ENCODE measurements around the gene VSTM2B.

The VSTM2B gene

DNA sequence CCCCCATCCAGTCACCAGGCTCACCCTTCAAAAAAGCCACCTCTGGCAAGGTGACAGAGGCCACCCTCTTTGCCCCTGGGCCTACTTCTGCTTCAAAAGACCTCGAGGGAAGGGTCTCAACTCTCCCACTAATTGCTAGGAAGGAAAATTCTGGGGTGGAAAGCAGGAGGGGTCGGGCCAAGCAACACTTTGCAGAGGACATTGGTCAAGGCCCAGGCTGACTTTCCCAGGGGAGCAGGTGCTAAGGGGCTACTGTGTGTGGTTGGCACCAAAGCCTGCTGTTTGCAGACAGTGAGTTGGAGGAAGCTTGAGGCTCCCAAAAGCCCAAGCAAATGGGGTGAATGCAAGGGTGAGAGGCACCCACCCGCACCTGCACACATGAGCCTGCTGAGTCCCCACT, 28.6 kb upstream of the VSTM2B start:
- DNase-seq, result no peak

DNA sequence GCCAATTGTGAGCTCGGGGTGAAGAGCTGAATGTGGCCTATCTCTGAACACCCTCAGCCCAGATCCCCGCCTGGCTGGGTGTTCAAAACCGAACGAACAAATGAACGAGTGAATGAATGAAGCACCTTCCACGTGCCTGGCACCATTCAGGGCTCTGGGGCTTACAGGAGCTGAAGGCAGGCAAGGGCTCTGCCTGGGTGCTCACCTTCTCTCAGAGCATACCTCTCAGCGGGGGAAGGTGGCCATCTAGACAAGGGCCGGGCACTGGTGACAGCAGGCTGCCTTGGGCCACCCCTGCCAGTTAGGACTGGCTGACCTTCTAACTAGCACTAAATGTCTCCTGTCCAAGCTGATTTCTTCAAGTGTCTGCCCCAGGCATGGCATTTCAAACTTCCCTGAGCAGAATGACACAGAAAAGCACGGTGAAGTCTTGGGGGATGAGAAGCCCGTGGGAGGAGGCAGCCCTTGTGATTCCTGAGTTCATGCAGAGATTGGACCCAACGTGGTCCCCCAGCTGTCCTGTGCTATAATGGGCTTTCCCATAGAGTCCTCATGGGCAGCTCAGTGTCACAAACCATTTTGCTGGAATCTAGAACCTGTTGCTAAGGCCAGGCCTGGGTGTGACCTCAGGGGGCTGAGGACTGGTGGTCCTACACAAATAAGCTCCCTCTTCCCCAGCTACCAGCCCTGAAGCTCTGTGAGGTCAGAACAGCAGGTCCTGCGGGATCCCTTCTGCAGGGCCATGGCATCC, 27.9 kb upstream of the VSTM2B start:
- no peak for DNase-seq

DNA sequence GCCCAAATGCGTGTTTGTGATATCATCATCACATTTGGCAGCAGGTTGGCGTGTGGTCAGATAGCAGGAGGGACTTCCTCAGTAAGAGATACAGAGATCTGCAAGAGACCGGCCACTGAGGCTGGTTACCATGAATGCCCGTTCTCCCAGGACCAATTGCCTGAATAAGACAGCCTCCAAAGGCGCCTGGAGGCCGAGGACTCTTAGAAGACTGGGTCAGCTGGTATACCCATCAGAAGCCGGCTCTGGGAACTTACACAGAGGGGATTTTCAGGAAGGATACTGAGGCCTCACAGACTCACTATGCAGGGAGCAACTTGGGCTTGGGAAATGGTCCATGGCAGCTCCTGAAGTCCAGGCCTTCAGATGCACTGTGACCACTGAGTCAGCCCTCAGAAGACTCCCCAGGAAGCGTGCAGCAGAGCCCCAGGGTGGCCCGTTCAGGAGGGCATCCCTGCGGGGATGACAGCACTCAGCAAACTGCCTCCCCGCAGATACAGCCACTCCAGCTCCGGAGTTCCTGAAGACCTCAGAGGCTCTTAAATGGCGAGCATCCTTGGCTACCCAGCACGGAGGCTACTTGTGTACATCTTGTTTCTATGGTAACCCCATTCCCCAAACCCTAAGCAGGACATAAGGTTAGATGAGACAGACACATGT, 26.4 kb upstream of the VSTM2B start:
- no peak for DNase-seq

DNA sequence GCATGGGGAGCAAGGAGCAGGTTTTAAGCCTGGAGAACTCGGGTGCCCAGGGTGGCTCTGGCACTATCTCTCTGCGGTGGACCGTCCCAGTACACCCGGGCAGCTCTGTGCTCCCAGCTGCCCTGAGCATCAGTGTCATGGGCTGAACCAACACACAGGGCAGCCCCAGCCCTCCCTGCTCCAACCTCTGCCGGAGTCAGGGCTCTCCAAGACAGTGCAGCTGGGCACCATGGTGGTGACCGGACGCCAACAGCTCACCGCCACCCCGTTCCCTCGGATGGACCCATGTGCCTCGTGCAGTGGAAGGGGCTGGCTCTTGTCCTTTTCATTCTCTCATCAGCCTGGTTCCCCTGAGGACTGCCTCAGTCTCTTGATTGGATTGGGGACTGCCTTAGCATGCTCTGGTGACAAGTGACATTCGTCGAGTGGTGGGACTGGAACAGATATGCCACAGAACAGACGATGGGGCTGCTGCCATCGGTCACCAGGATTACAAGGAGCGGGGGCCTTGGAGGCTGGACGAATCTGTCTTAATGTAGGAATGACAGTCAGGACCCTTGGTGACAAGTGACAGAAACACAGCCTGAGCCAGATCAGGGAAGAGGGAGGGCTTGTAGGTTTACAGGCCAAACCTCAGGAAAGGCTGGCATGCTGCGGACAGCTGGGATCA, 25.7 kb upstream of the VSTM2B start:
- no peak for DNase-seq

DNA sequence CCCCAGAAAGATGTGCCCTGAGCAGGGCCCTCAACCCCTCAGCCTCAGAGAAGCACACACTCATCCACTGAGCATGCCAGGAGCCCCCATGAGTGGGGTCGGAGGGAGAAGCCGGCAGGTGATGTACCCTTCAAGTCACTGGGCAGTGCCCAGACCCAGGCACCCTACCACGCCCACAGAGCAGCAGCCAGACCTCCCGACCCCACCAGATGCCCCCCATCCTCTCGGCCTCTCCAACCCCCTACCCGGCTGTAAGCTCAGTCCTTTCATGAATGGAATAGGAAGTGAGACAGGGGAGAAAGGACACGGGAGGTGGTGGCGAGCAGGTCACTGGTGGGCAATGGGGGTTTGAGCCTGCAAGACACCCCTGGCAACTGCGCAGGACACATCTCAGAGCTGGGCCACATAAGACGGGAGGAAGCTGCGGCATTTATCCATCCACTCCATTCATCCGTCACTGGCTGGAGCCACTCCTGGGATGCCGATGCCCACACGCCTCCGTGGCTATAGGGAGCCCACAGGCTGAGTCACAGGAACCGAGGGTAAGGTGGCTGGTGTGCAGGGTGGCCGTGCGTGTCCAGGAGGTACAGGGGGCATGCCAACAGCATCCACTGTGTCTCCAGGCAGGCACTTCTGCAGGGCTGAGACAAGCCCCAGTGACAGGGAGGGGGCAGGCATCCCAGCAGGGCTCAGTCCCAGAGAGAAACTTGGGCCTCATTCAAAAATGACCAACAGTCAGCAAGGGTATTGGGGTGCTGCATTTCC, 23.8 kb upstream of the VSTM2B start:
- no peak for DNase-seq

DNA sequence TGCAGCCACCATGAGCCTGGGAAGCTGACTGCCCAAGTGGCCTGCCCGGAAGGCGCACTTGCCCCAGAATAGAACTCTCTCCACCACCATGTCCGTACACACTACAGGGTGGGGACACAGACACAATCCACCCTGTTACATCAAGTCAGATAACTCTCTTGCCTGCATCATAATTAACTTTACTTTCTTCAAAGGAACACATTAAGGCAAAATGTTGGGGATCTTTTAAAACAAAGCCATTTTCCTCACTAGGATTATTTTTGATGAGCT, 23.3 kb upstream of the VSTM2B start:
- DNase-seq, result no peak

DNA sequence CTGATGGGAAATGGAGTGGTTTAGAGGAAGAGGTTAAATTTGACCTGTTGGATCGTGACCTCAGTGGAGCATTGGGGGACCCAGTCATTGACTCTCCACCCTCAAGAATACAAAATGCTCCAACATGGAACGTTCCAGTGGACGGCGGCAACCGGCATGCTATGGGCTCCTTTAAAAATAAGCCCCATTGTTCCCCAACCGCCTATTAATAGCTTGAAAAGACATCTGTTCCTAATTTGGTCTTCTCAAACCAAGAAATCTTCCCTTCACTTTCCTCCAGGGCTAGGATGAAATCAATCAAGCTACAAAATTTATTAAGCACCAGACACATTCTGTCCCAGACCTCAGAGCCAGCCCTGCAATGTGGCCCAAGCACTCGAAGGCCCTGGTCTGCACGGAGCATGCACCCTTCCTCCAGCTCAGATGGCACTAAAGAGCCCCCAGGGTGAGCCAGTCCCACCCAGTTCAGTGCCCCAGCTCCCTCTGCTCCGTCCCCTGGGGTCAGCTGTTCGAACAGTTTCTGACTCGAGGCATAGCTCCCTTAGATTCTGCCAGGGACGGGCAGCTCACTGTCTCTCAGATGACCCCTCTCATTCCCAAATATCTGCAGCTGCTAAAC, 22.5 kb upstream of the VSTM2B start:
- DNase-seq, result no peak

DNA sequence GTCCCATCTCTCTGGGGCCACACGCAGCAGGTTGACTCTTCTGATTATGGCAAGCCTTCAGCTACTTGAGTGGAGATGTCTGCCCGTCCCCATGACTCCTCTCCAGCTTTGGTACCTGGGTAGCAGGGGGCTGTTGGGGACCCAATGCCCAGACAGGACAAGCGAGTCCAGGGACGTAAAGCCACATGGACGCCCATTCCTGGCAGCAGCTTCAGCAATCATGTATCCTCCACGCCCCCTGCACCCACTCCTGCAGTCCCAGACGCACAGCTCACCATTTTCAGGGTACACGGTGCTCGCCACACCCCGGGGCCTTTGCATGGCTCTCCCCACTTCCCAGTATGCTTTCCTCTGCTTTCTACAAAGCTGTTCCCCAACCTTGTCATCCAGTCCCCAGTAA, 22.0 kb upstream of the VSTM2B start:
- no peak for DNase-seq

DNA sequence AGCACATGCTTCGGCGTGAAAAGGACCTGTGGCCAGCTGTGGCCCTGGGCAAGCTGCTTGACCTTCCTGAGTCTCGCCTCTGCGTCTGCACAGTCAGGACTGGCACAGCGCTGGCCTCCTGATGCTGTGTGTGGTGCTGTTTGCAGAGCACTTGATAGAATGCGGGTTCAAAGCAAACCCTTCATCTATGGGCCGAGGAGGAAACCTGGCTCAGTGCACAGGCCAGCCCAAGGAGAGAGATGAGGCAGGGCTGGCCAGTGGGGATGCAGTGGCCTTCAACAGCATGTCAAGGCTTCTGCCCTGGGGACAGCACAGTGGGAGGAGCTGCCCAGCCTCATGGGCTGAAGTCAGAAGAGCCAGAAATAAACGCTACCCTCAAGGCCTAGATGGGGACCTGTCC, 21.3 kb upstream of the VSTM2B start:
- DNase-seq, result no peak

DNA sequence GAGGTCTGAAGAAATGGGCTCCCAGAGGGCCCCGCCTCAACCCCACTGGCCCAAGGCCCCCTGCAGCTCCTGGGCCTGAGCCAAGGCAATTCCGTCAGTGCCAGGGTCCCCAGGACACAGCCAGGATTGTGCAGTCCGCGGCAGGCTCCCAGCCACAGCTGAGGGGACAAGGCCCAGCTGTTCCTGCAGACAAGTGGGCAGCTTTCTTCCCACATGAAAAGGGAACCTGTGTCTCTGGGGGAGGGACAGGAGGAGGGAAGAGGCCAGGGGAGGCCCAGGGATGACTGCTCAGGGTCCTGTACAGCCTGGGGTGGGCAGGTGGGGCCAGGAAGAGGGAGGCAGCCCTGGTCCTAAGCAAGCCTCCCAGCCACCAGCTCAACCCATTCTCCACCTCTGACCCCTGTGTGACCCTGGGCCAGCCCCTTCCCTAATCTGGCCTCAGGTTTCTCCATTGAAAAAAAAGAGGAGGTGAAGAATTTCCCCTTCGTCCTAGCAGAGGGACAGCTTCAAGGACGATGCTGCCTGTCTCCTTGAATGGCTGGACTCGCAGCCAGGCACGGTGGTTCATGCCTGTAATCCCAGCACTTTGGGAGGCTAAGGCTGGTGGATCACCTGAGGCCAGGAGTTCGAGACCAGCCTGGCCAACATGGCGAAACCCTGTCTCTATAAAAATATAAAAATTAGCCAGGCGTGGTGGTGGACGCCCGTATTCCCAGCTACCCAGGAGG, 20.5 kb upstream of the VSTM2B start:
- DNase-seq, result no peak

DNA sequence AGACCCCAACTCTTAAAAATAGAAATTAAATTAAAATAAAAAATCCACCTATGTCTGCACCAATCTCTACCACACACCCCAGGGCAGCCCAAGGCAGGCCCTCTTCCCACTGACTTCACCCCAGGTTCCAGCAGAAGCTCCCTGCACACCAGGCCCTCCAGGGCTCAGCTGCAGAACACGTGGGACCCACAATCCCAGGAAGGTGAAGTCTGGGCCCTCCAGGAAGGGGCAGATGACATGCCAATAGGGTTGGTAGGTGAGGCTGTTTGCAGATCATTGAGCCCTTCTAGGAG, 19.2 kb upstream of the VSTM2B start:
- DNase-seq, result no peak

DNA sequence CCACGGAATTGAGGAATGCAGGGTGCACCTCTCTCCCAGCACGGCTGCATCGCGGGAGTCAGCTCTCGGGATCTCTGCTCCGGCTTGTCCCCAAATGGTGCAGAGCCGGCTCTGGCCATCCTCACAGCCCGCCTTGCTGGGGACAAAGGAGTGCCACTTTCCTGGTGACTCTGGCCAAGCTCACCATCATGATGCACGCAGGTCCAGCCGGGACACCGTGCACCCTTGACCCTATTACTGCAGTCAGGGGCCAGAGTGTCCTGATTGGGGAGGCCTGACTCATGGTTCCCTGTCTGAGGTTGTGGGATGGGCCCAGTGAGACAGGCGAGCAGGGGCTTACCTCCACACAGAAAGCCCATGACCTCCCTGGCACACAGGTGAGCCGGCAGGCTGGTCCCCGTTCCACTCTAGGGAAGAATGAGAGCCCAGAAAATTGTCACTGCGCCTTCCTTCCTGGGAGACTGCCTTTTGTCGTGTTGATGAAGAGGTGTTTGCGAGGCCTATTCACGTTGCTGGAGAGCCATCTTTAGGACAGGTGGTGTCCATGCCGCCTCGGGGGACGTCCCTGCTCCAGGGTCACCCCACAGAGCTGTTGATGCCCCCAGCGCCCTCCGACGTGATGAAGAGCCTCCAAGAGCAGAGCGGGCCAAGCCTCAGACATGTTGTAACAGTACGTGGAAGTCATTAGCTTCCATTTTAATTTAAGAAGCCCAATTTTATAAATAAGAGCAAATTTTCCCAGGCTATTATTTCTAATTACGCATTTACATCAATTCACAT, 18.5 kb upstream of the VSTM2B start:
- no peak for DNase-seq

DNA sequence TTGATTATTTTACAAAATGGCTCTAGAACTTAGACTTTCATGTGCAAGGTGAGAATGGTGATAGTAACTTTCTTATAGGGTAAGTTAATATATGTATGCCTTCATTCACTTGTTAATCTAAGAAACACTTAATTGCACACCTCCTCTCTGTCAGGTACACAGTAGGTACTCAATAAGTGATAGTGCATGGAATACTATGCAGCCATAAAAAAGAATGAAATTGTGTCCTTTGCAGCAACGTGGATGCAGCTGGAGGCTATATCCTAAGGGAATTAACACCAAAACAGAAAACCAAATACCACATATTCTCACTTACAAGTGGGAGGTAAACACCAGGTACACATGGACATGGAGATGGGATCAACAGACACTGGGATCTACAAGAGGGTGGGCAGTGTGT, 17.6 kb upstream of the VSTM2B start:
- DNase-seq, result no peak

DNA sequence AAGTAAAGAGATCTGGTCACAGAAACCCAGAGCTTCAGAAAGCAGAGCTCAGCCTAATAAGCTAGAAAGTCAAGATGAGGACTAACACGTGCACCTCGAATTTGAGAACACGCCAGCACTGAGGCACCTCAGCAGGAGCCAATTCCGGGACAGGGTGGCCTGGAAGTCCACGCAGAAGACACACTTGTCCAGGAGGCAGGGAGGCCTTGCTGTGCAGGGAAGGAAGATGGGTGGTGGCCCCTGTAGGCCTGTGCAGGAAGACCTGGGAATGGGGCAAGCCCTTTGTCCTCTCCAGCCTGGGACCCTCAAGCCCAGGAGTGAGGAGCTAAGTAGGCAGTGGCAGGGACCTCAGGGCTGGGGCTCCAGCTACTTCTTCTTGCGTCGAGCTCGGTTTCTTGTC, 16.3 kb upstream of the VSTM2B start:
- no peak for DNase-seq

DNA sequence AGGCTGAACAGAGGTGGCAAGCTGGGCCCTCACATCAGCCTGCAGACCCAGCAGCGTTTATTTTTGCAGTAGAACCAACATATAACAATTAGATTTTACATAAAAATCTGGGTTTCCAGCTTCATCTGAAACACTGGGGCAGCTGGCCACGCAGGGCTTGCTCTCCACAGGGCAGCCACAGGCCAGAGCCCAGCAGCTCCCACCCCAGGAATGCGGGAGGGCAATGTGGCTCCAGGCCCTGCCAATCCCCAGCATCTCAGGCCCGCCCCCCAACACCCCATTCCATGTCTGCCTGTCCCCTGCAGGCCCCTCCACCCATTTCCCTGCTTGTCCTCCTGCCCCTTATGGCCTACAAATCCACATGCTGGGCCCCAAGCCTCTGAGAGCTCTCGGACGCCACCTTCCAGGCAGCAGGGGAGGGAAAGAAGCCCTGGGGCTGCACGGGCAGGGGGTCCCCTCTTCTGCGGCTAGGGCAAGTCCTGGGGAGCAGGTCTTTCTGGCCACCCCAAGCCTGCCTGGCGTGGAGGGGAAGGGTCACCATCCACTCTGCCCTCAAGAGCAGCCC, 15.0 kb upstream of the VSTM2B start:
- DNase-seq, result no peak

DNA sequence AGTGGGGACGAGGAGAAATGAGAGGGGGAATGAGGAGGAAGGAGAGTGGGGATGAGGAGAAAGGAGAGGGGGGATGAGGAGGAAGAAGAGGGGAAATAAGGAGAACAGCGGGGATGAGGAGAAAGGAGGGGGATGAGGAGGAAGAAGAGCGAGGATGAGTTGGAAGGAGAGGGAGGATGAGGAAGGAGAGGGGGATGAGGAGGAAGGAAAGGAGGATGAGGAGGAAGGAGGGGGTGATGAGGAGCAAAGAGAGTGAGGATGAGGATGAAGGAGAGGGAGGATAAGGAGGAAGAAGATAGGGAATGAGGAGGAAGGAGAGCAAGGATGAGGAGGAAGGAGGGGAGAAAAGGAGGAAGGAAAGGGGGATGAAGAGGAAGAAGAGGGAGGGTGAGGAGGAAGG, 14.0 kb upstream of the VSTM2B start:
- DNase-seq, result no peak

DNA sequence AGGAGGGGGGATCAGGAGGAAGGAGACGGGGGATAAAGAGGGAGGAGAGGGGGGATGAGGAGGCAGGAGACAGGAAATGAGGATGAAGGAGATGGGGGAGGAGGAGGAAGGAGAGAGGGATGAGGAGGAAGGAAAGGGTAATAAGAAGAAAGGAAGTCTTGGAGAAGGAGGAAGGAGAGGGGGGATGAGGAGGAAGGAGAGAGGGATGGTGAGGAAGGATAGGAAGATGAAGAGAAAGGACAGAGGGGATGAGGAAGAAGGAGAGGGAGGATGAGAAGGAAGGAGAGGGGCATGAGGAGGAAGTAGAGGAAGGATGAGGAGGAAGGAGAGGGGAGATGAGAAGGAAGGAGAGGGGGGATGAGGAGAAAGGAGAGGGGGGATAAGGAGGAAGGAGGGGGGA, 13.0 kb upstream of the VSTM2B start:
- DNase-seq, result no peak

DNA sequence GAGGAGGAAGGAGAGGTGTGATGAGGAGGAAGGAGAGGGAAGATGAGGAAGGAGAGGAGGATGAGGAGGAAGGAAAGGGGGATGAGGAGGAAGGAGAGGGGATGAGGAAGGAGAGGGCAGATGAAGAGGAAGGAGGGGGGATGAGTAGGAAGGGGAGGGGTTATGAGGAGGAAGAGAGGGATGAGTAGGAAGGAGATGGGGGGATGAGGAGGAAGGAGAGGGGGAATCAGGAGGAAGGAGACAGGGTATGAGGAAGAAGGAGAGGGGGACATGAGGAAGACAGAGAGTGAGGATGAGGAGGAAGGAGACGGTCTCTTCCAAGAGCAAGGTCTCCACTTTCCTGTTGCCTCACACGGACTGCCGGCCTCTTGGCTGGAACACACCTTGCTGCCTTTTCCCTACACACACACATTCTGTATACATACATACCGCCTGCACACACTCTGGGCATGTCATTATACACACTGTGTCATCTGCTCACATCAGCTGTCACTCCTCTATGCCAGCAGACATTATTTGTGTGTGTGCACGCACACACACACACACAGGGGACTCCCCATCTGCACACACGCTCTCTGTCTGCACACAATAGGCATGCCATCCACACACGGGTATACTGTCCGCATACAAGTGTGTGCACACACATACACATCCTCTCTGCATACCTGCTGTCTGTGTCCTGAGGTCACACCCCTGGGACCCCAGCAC, 11.1 kb upstream of the VSTM2B start:
- no peak for DNase-seq

DNA sequence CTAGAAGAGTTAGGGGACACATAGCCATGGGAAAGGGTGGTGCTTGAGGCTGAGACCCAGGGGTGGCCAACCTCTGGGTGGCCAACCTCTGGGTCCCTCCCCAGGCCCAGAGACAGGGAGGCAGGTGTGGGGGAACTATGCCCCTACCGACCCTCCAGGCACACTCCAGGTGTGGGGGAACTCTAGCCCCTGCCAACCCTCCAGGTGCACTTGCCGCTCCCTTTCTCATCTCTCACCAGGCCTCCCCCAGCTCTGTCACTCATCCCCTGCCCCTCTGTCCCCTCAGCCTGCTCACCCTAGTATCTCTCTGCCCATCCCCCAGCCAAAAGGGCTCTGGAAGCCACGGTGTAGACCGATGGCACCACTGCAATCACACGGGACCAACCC, 10.6 kb upstream of the VSTM2B start:
- DNase-seq, result no peak

DNA sequence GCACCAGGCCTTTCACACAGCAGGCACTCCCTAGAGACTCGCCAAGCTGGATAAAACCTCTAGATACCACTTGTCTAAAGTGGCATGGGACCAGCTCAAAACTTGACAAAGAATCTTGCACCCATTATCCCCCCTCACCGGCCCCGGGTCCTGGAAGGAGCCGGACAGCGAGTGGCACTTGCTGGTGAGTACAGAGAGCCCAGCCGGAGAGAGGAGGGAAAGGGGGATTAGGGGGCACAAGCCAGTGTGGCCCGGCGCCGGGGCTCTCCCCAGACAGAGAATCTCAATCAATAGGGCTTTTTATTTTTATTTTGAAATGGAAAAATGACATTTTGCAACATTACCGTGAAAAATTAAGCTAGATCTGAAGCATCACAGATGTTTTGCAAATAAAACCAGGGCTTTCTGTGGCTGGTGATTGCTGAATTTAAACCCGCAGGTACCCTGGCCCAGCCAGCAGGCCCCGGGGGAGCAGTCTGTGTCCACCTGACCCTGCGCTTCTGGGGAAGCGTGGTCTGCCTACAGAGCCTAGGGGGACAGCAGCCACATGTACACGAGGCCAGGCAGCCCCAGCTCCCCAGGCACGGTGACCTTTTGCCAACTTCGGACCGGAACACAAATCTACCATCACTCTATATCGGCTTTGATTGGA, 10.0 kb upstream of the VSTM2B start:
- DNase-seq, result no peak

DNA sequence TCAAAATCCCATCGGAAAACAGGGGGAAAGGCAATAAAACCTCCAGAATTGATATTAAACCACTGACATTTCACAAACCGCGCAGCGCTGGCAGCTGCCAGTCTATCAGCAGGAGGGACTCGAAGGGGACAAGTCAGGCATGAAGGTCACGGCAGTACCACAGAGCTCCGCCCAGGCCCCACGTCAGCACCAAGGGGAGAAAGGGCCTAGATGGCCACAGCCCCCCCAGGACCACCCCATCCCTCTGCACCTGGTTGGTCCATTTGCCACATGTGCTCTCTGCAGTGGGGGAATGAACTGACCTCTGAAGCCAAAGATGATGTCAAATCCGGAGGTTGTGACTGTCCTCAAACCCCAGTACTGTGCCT, 9.5 kb upstream of the VSTM2B start:
- no peak for DNase-seq

Measured in DMS153 (cell line).